Superior temporal gyrus (tissue), 1 donor: ENCODE results near the gene GCSAM.

Source experiments
- DNase-seq: peaks from one replicate; pipeline ENCODE4 v3.0.0-alpha.2; 2016; ENCODE audit errors: extremely low spot score

GCSAM gene

DNA sequence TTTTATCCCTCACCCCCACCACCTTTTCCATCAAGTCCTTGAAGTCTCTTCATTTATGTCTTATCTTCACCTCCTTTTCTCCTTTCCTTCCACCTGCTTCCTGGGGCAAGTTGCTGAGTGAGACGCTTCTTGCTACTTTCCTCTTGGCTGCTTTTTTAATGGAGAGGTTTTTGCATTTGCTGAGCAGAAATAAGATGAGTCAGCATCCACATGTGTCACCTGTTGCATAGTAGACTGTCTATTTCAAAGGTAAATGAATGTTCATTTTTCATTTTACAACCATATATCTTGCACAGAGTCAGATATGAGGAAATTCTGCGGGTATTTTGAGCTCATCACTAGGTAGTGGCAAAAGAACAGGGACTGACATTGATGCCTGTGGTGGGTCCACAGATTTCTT lies 28.3 kb downstream of the GCSAM start:
- DNase-seq: no peak

DNA sequence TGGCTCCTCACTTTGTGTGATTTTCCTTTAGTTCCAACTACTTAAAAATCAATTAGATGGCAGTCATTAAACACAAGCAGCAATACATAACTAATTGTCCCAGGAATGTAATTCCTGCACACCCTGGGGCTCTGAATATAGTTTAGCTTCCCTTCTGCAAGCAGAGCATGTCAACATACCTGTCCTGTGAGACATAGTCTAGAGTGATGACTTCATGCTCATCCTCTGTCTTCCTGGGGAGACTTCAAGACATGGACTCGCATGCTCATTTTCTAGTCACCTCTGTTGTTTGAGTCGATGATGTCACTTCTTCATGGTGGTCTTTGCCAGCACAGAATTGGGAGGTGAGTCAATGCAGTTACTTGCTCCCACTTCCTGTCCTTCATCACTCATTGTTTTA lies 31.1 kb downstream of the GCSAM start:
- no peak for DNase-seq

DNA sequence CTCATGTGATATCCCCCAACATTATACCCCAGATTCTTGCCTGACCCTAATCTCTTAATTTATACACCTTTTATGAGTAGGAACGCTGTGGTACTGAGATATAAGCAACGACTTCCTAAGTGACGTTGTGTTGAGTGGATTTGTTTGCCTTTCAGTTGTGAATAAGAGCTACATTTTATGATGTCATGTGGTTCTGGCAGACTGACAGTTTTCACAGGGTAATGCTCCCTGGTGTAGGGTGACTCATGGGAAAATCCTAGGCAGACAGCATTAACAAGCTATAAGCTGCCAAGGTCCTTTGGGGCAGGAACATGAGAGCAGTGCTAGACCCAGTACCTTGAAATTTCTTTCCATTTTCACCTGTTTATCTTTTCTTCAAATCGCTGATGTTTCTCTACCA lies 35.7 kb downstream of the GCSAM start:
- DNase-seq: no peak

DNA sequence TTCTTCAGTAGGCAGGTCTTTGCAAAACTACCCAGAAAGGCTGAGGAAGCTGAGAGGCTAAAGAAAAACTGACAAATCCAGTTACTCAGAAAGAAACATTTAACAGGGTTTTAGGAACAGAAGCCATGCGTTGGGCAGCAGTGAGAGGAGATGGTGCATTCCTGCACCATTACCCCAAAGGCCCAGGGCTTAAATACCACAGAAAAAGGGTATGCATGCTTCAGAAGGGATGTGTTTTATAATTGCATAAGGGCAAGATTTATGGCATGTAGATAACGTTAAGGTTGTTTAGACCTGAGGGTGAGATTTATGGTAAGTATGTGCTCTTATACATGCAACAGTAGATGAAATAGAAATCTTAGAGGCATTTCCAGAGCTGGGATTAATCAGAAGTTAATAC lies 36.9 kb downstream of the GCSAM start:
- no peak for DNase-seq

DNA sequence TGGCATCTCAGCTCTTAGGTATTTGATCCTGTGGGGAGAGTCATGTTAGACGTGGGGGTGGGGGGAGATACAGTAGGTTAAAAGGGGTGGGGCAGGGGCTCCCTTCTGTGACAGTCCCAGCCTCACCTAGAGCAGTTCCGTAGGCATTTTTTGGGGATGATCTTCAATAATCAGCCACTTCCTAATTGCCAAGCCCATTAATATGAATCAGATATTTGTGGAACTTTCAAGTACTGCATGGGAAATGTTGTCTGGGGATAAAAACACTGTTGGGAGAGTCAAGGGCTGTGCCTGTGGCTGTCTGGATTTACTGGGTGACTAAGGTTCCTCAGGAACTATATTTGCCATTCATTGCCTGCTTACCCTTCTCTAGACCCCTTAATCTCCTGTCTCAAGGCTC lies 37.3 kb downstream of the GCSAM start:
- DNase-seq: no peak

DNA sequence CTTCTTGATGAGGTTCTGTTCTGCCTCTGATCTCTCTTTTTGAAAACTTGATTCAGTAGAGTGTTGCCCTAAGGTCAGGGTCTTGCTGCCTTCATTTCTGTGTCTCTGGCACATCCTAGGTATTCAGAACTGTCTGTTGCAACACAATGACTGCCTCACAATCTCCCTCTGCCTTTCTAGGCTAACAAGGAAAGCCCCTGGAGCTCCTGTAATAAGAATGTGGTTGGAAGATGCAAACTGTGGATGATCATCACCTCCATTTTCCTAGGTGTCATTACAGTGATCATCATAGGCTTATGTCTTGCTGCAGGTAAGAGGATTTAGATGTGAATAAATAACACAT lies 39.9 kb downstream of the GCSAM start:
- no peak for DNase-seq

DNA sequence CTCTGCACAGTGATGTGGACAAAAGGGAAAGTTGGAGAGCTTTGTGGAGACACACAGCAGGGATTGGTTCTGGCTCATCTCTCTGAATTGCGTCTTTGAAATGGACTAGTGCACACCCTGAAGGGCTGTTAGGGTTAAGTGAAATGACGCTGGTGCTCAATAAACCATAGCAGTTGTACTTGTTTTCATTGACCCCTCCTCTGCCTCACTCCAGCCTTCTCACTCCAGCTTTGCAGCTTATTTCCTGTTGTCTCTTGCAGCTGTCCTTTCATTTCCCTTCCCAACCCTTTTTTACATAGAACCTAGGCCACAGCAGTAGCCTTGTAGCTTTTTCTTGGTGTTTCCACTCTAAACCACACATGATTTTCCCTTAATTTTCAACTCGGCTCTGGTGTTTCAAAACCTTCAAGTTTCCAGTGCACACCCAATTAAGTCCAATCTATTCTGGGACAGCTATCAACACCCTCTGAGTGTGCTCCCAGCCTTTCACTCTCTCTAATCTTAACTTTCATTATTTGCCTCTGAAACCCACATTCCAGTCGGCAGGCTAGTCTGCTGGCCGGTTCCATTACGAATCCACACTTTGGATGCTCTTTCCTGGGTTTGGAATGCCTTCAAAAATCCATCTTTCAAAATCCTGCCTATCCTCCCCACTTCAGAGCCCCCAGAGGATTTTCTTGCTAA lies 40.4 kb downstream of the GCSAM start:
- no peak for DNase-seq

DNA sequence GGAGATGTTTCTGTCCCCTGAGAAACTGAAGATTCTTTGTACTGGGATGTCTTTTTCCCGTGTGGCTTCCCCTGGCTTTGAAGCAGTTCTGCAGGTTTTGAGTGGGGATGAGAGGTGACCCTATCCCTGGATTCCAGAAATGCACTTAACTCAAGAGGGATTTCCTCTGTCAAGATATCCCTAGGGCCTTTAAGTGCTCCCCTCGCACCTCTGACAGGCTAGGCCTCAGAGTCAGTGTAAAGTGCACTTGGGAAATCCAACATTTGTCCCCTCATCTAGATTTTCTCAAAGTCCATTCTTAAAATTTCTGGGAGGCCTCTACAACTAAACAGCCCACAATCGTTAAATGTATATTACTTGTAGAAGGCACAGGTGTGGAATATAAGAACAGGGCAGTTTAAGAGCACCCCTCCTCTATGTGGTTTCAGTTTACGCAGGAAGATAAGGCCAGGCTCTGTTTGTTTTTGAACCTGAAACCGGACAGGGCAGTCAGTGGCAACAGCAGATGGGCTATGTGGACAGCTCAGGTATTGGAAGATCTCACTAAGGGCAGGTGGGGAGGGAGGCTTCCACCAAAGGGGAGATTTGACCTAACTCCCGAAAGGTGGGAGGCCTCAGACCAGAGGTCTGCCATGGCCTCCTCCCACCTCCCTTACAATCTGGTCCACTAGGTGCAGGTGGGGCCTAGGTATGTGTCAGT lies 42.0 kb downstream of the GCSAM start:
- DNase-seq: no peak

DNA sequence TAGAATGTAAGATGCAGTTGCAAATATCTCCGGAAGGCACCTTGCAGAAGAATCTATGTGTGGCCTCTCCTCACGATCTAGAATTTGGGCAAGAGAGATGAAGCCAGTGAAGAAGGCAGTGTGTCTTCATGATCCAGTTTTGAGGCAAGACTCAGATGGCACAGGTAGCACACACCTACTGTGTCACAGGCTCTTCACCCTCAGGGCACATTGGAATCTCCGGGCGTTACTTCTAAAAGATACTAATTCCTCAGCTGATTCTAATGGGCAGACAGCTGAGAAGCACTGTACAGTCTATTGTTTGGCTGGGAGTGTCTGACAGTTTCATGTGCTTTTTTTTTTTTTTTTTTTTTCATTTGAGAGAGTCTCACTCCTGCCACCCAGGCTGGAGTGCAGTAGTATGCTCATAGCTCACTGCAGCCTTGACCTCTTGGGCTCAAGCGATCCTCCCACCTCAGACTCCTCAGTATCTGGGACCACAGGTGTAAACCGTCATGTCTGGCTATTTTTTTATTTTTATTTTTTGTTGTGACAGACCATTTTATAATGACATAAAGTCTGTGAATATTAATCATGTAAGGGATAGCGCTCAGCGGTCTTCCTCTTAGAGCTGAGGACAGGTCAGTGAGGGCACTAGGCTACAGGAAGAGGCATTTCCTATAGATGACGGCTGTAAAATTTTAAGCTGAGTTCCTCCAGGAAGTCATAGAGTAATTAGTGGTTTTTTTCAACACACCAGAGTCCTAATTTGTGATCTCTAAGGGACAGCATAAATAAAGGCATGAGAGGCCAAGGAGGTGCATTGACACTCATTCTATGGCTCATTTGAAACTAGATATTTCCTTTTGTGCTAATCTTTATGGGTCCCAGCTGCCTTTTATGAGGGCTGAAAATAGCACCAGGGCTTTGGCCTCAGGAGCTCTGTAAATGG lies 42.8 kb downstream of the GCSAM start:
- DNase-seq: no peak

DNA sequence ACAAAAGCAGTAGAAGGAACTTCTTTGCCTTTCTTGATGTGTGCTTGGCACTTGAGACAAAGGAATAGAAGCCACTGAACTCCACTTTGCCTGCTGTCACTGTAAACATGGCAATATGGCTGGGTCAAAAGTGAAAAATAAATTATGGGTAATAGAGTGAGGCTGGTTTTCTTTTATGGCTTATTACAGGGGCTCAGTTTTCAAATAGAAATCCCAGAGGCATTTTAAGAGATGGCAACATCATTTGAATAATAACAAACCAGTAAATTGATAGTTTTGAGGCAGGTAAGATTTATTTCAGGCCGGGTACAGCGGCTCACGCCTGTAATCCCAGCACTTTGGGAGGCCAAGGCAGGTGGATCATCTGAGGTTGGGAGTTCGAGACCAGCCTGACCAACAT lies 44.1 kb downstream of the GCSAM start:
- no peak for DNase-seq

DNA sequence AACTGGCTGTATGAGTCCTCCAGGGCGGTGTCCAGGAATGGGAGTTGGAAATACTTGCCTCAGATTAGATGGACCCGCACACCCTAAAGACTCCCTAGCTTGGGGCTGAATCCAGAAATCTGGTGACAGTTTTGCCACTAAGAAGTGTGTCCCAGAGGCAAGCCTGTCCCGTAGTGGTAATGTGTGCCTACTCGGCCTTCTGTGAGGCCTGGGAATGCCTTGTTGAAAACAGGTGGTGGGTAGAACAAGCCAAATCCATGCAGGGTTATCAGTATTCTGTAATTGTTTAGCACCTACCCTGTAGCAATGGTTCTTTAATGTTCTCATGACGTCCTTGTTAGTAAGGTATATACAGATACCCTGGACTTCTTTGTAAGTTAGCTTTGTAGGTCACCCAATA lies 45.3 kb downstream of the GCSAM start:
- DNase-seq: no peak

DNA sequence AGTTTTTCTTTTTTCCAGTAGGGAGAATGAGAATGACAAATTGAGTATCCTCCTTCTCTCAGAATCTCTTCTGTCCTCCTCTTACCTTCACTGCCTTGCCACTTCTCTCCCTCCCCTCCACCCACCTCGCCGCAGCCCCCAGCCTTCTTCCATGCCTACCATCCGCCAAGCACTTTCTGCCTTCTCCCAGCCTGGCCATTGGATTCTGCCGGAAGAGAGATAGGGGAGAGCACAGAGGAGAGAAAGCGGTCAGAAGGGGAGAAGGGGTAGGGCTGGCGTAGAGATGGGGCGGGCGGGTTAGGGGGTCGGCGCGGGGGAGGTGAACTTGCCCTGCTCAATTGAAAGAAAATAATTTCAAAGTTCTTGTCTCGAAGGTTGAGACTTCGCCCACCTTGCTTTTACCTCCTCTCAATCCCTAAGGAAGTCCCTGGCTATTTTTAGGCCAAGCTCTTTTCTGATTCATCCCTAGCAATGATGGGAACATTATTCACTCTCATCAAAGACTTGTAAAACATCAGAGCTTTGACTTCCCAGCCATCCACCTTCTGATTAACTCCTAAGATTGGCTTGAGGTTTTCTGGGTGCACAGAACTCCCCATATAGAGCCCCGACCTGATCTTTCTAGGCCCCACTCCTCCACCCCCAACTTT lies 46.0 kb downstream of the GCSAM start:
- no peak for DNase-seq

DNA sequence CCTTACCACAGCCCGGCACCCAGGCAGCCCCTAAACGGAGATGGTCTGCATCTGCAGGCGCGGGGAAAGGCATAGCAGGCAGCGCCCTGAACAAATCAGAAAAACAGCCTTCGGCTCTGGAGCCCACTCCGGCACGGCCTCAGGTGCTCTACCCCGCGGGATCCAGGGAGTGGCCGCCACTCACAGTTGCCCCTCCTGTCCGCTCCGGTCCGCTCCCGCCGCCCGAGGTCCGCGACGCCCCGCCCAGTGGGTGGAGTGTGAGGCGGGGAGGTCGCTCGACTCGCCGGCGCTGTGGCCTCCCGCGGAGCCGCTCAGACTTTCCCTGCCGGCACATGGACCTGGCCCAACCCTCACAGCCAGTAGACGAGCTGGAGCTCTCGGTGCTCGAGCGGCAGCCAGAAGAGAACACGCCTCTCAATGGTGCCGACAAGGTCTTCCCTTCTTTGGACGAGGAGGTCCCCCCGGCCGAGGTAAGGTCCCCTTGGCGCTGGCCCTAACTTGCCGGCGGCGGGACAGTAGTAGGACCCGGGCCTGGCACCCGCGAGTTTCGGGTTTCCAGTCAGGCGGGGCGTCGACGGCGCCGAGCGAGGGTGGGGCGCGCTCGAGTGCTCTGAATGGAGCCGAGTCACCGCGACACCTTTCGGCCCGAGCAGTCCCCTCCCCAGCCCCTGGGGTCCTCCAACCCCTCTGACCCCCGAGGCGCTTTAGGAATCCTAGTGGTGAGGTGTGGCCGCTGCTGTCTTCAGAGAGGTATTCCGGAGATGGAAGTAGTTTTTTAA lies 46.8 kb downstream of the GCSAM start, which contains the start of gene C3orf52:
Gene C3orf52 (plus strand): TSS at position 314 of the 779 bp plus-strand sequence. CDS start 19 bp downstream, at position 333.
- peak; percentile 21 for DNase-seq

DNA sequence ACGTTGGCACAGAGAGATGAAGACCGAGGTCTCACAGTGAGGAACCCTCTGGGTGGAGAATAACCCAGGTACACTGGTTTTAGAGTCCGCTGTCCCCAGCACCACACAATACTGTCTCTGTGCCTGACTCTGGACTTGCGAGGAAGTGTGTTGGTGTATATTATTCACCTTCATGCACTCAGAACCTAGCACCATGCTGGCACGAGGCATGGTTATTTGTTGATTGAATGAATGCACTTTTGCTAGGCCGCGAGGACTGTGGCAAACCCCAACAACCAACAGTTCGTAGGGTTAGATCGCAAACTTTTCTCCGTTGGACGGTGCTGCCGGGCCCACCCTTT lies 47.3 kb downstream of the GCSAM start:
- DNase-seq: no peak

DNA sequence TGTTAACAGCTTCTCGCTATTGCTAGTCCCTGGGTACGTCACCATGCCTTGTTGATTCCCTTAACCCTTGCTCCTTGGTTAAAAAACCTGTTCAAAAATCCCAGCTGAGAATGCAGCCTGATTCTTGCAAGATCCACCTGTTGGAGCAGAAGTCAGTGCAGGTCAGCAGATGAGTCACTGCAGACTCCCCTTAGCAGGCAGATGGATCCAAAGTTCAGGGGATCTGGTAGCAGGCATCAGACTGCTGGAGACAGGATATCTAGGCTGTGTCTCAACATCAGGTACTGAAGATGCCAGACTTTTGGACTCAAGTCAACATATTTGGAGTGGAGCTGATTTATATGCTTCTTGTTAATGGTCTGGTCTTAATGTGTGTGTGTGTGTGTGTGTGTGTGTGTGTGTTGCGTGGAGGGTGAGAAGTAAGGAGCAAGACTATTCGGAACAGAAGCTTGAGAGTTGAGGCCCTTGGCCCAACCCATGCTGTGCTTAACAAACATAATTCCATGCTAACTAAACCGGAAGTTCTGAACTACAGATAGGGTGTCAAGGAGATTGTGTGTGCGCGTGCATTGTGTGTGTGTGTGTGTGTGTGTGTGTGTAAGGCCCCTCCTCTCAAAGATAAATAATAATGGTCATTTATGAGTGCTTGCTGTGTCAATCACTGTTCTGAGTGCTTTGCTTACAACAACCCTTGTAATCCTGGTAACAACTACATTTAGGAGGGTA lies 47.9 kb downstream of the GCSAM start:
- DNase-seq: no peak

DNA sequence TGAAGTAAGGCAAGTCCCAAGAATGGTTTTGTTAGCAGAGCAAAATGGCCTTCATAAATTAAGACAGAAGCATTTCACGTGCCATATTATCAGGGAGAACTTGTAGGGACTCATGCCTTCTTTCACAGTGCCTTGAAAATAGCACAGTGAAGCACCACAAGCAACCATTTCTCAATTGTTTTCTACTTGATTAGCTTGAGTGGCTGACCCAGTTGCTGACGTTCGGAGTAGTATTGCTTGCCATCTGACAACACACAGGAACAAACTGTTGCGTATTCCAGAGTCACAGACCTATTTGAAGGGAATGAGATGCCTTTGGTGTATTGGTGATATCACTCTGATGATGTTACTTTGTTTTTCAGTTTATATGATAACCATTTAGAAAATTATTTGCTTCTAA lies 49.8 kb downstream of the GCSAM start:
- DNase-seq: no peak

DNA sequence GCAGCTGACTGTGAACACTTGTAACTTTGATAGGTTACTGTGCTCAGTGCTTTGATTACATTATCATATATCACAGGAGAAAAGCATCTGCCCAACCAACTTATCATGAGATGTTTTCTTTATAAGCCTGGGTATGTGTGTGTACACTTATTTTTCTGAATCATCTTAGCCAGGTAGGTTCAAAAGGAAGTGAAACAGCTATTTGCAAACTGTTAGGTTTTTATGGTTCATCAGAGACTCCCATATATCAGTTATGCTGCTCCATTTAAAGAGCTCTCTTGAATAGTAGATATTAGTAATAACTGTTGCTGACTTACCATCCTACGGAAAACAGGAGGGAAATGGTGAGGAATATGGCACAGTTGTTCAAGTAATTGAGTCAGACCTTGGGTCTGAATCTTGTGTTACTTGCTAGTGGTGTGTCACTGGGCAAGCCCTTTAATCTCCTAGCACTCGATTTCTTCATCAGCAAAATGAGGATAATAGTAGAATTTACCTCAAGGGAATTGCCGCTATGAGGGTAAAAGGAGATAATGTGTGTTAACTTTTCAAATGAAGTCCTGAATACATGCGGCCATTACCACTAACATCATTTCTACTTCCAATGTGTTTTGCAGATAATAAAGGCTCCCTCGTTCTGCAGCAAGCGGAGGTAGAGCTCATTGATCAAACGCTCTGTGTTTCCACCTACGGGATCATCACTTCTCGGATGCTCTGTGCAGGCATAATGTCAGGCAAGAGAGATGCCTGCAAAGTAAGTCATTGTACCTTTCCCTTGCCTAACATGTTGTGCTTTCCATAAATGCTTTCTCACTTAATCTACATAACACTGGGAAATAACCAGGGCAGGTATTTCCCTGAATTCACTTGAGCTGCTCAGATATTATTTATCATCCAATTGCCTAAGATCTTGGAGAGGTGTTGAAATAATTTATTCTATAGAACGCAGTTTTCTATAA lies 54.6 kb downstream of the GCSAM start:
- DNase-seq: no peak

DNA sequence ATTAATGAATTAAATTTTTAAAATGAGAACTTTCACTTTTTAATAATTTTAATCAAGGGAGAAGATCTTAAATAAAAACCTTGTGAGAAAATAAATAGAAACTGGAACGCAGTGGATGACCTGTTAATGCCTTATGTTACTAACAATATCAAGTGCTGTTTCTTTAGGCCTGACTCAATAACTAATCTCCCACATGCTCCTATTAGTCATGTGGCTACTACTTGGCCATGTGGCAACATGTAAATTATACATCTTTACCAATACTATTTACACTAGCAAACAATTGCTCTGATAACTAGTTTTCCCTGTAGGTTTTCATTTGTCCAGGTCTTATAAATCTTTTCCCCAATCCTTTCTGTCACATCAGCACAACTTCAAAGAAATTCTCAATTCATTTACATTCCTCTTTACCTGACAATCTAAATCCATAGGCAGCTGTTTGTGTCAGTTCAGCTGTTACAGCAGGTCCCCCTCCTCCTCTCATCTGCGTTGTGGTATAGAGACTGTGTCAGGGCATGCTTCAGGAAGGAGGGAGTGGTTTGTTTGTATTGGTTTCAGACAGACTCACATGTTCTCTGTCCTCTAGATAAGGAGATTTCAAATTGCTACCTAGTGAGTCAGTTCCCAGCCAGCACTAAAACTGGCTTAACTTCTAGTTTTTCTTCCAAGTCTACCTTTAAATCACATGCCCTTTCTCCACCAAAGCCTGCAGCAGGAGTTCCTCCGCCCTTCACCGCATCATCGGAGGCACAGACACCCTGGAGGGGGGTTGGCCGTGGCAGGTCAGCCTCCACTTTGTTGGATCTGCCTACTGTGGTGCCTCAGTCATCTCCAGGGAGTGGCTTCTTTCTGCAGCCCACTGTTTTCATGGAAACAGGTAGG lies 58.2 kb downstream of the GCSAM start:
- no peak for DNase-seq

DNA sequence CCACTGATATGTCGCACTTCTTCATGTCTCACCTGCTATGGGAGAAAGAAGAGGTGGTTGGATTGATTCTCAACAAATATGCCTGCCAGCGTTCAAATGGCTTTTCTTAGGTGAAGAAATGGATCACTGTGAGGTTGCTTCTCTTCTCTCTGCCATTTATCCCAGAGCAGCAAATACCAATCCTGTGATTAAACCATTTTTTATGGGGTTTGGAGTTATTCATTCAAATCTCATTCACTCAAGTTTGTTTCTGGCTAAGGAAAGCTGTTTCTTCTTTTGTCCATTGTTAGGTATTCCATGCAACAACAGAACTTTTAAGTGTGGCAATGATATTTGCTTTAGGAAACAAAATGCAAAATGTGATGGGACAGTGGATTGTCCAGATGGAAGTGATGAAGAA lies 59.0 kb downstream of the GCSAM start:
- no peak for DNase-seq
